ENCODE measurements around the gene BORCS8. TPM values are rescaled to one million over a fixed set of nuclear protein-coding genes. Genes with fewer than 3 reads are reported as not detected.

BORCS8 gene
- total and polyA plus RNA-seq, 4 donors = 14.4 to 47.9 (median 27.6) TPM

- Histone ChIP-seq H3K9me3 (ENCODE audit: control insufficient read depth, low read length) (no peaks in the 10 kb centered on the region), H3K36me3 (ENCODE audit: control insufficient read depth in 1 of 2, insufficient read depth in 2 of 2, low read length in 1 of 2) (no peaks in the 10 kb centered on the region), H3K4me1 (ENCODE audit: control insufficient read depth in 1 of 2, insufficient read depth in 2 of 2, low read length in 2 of 2) (no peaks in the 10 kb centered on the region), H3K4me3 (ENCODE audit: low read length in 2 of 2) (no peak overlapping the region), H3K27ac (ENCODE audit: low read depth in 1 of 2, low read length in 2 of 2) (no peak overlapping the region), H3K27me3 (ENCODE audit: control insufficient read depth in 1 of 2, insufficient read depth in 2 of 2, low read length in 1 of 2) (no peaks in the 10 kb centered on the region)
- ATAC-seq (ENCODE audit: low FRiP score) (no peak), DNase-seq (no peak)
- intact Hi-C loops (cut with DNase I) = no loop called here
- WGBS, 2 donors = 85 to 90% methylated on average over 3 of the region's 3 CpGs
Measured at GRCh38 chr19:19167612-19168011, 24.3 kb downstream of the BORCS8 start.

- WGBS, 2 donors = 97 to 100% methylated on average over 1 of the region's 1 CpG
Measured at GRCh38 chr19:19165396-19165795, 26.6 kb downstream of the BORCS8 start.

GRCh38 chr19:19162495-19162894, 29.5 kb downstream of the BORCS8 start:
- Histone ChIP-seq H3K27ac (ENCODE audit: low read depth in 1 of 2, low read length in 2 of 2) (no peak overlapping the region), H3K36me3 (ENCODE audit: control insufficient read depth in 1 of 2, insufficient read depth in 2 of 2, low read length in 1 of 2) (no peaks in the 10 kb centered on the region), H3K4me1 (ENCODE audit: control insufficient read depth in 1 of 2, insufficient read depth in 2 of 2, low read length in 2 of 2) (no peaks in the 10 kb centered on the region), H3K9me3 (ENCODE audit: control insufficient read depth, low read length) (no peaks in the 10 kb centered on the region), H3K27me3 (ENCODE audit: control insufficient read depth in 1 of 2, insufficient read depth in 2 of 2, low read length in 1 of 2) (no peaks in the 10 kb centered on the region), H3K4me3 (ENCODE audit: low read length in 2 of 2) (no peak overlapping the region)
- ATAC-seq (ENCODE audit: low FRiP score) (no peak), DNase-seq (no peak)
- WGBS, 2 donors = 90 to 92% methylated on average over 6 to 7 of the region's 7 CpGs
- intact Hi-C loops (cut with DNase I) = no loop called here

More at GRCh38 chr19:19165396-19165795, 26.6 kb downstream of the BORCS8 start:
- no peak for ATAC-seq (ENCODE audit: low FRiP score)
- no peaks in the 10 kb centered on the region for H3K9me3 ChIP-seq (ENCODE audit: control insufficient read depth, low read length)
- intact Hi-C loops (cut with DNase I) = no loop called here
- H3K36me3 ChIP-seq (ENCODE audit: control insufficient read depth in 1 of 2, insufficient read depth in 2 of 2, low read length in 1 of 2) = no peaks in the 10 kb centered on the region
- H3K4me1 ChIP-seq (ENCODE audit: control insufficient read depth in 1 of 2, insufficient read depth in 2 of 2, low read length in 2 of 2) = no peaks in the 10 kb centered on the region
- H3K27ac ChIP-seq (ENCODE audit: low read depth in 1 of 2, low read length in 2 of 2) = no peak overlapping the region
- DNase-seq = no peak
- H3K27me3 ChIP-seq (ENCODE audit: control insufficient read depth in 1 of 2, insufficient read depth in 2 of 2, low read length in 1 of 2) = no peaks in the 10 kb centered on the region
- no peak overlapping the region for H3K4me3 ChIP-seq (ENCODE audit: low read length in 2 of 2)

GRCh38 chr19:19160461-19161035, 31.4 kb downstream of the BORCS8 start:
- Histone ChIP-seq H3K4me3 (ENCODE audit: low read length in 2 of 2) (no peak overlapping the region), H3K27ac (ENCODE audit: low read depth in 1 of 2, low read length in 2 of 2) (no peak overlapping the region), H3K27me3 (ENCODE audit: control insufficient read depth in 1 of 2, insufficient read depth in 2 of 2, low read length in 1 of 2) (no peaks in the 10 kb centered on the region), H3K4me1 (ENCODE audit: control insufficient read depth in 1 of 2, insufficient read depth in 2 of 2, low read length in 2 of 2) (no peaks in the 10 kb centered on the region), H3K36me3 (ENCODE audit: control insufficient read depth in 1 of 2, insufficient read depth in 2 of 2, low read length in 1 of 2) (no peaks in the 10 kb centered on the region), H3K9me3 (ENCODE audit: control insufficient read depth, low read length) (no peaks in the 10 kb centered on the region)
- 58 to 64% methylated on average over 17 to 26 of the region's 26 CpGs for WGBS, 2 donors
- no peak for ATAC-seq (ENCODE audit: low FRiP score)
- no peak for DNase-seq
- intact Hi-C loops (cut with DNase I) = no loop called here

- H3K27me3 ChIP-seq (ENCODE audit: control insufficient read depth in 1 of 2, insufficient read depth in 2 of 2, low read length in 1 of 2) = no peaks in the 10 kb centered on the region
- ATAC-seq (ENCODE audit: low FRiP score) (no peak), DNase-seq (no peak)
- 93 to 95% methylated on average over 4 of the region's 4 CpGs for WGBS, 2 donors
- intact Hi-C loops (cut with DNase I) = no loop called here
- no peak overlapping the region for H3K4me3 ChIP-seq (ENCODE audit: low read length in 2 of 2)
- H3K27ac ChIP-seq (ENCODE audit: low read depth in 1 of 2, low read length in 2 of 2) = no peak overlapping the region
- no peaks in the 10 kb centered on the region for H3K9me3 ChIP-seq (ENCODE audit: control insufficient read depth, low read length)
- no peaks in the 10 kb centered on the region for H3K4me1 ChIP-seq (ENCODE audit: control insufficient read depth in 1 of 2, insufficient read depth in 2 of 2, low read length in 2 of 2)
- H3K36me3 ChIP-seq (ENCODE audit: control insufficient read depth in 1 of 2, insufficient read depth in 2 of 2, low read length in 1 of 2) = no peaks in the 10 kb centered on the region
Measured at GRCh38 chr19:19159534-19159933, 32.4 kb downstream of the BORCS8 start.

- DNase-seq (no peak), ATAC-seq (ENCODE audit: low FRiP score) (no peak)
- intact Hi-C loops (cut with DNase I) = no loop called here
- WGBS, 2 donors = 52 to 67% methylated on average over 6 of the region's 6 CpGs
- Histone ChIP-seq H3K27ac (ENCODE audit: low read depth in 1 of 2, low read length in 2 of 2) (no peak overlapping the region), H3K27me3 (ENCODE audit: control insufficient read depth in 1 of 2, insufficient read depth in 2 of 2, low read length in 1 of 2) (no peaks in the 10 kb centered on the region), H3K36me3 (ENCODE audit: control insufficient read depth in 1 of 2, insufficient read depth in 2 of 2, low read length in 1 of 2) (no peaks in the 10 kb centered on the region), H3K4me3 (ENCODE audit: low read length in 2 of 2) (no peak overlapping the region), H3K4me1 (ENCODE audit: control insufficient read depth in 1 of 2, insufficient read depth in 2 of 2, low read length in 2 of 2) (no peaks in the 10 kb centered on the region), H3K9me3 (ENCODE audit: control insufficient read depth, low read length) (no peaks in the 10 kb centered on the region)
Measured at GRCh38 chr19:19157808-19158207, 34.1 kb downstream of the BORCS8 start.

- intact Hi-C loops (cut with DNase I) = no loop called here
- Histone ChIP-seq H3K4me1 (ENCODE audit: control insufficient read depth in 1 of 2, insufficient read depth in 2 of 2, low read length in 2 of 2) (no peaks in the 10 kb centered on the region), H3K27me3 (ENCODE audit: control insufficient read depth in 1 of 2, insufficient read depth in 2 of 2, low read length in 1 of 2) (no peaks in the 10 kb centered on the region), H3K9me3 (ENCODE audit: control insufficient read depth, low read length) (no peaks in the 10 kb centered on the region), H3K36me3 (ENCODE audit: control insufficient read depth in 1 of 2, insufficient read depth in 2 of 2, low read length in 1 of 2) (no peaks in the 10 kb centered on the region), H3K27ac (ENCODE audit: low read depth in 1 of 2, low read length in 2 of 2) (no peak overlapping the region), H3K4me3 (ENCODE audit: low read length in 2 of 2) (no peak overlapping the region)
- 92 to 95% methylated on average over 10 of the region's 10 CpGs for WGBS, 2 donors
- no peak for DNase-seq
- ATAC-seq (ENCODE audit: low FRiP score) = no peak
Measured at GRCh38 chr19:19155495-19156219, 36.3 kb downstream of the BORCS8 start.

GRCh38 chr19:19154768-19155494, 37.0 kb downstream of the BORCS8 start:
- no peak for ATAC-seq (ENCODE audit: low FRiP score)

More at GRCh38 chr19:19154768-19155494, 37.0 kb downstream of the BORCS8 start:
- Histone ChIP-seq H3K27me3 (ENCODE audit: control insufficient read depth in 1 of 2, insufficient read depth in 2 of 2, low read length in 1 of 2) (no peaks in the 10 kb centered on the region), H3K4me1 (ENCODE audit: control insufficient read depth in 1 of 2, insufficient read depth in 2 of 2, low read length in 2 of 2) (no peaks in the 10 kb centered on the region), H3K4me3 (ENCODE audit: low read length in 2 of 2) (no peak overlapping the region), H3K36me3 (ENCODE audit: control insufficient read depth in 1 of 2, insufficient read depth in 2 of 2, low read length in 1 of 2) (no peaks in the 10 kb centered on the region), H3K27ac (ENCODE audit: low read depth in 1 of 2, low read length in 2 of 2) (no peak overlapping the region), H3K9me3 (ENCODE audit: control insufficient read depth, low read length) (no peaks in the 10 kb centered on the region)
- no peak for DNase-seq
- intact Hi-C loops (cut with DNase I) = no loop called here
- 96 to 99% methylated on average over 6 of the region's 6 CpGs for WGBS, 2 donors

All from aorta (tissue), 5 donors.